Neural cell (in vitro differentiated cells): ENCODE measurements around the gene LRRC49. TPM values are rescaled to one million over a fixed set of nuclear protein-coding genes. Genes with fewer than 3 reads are reported as not detected.

Source experiments
- H2AFZ ChIP-seq: fragments of 200-600, 300-800 bp; sonication (generic), shearing (Covaris generic); 2 replicates; pipeline ENCODE4 v1.6.0; 2014; ENCODE audit warnings: low read depth, mild to moderate bottlenecking, antibody characterized with exemption, low read length, moderate library complexity
- H3F3A ChIP-seq: fragments of 200-600 bp; shearing (Covaris generic); 2 replicates; pipeline ENCODE4 v1.6.1; 2016; ENCODE audit warnings: mild to moderate bottlenecking, moderate library complexity, mixed read lengths, antibody characterized with exemption, low read length; ENCODE audit not compliant: insufficient read depth, poor library complexity, severe bottlenecking
- H3K27ac ChIP-seq: fragments of 200-600, 300-800 bp; sonication (generic), shearing (Covaris generic); 2 replicates; pipeline ENCODE4 v1.5.1; 2014; ENCODE audit warnings: mild to moderate bottlenecking, low read length, moderate library complexity
- H3K27me3 ChIP-seq: fragments of 300-800, 200-600 bp; sonication (generic), shearing (Covaris generic); 2 replicates; pipeline ENCODE4 v1.6.0; 2014; ENCODE audit warnings: mild to moderate bottlenecking, low read depth, low read length, moderate library complexity; ENCODE audit not compliant: insufficient read depth
- H3K36me3 ChIP-seq: fragments of 300-800, 200-600 bp; sonication (generic), shearing (Covaris generic); 2 replicates; pipeline ENCODE4 v1.5.1; 2014; ENCODE audit warnings: mild to moderate bottlenecking, antibody characterized with exemption, low read length, moderate library complexity; ENCODE audit not compliant: insufficient read depth
- H3K4me2 ChIP-seq: fragments of 300-800, 200-600 bp; sonication (generic), shearing (Covaris generic); 2 replicates; pipeline ENCODE4 v1.6.0; 2014; ENCODE audit warnings: mild to moderate bottlenecking, low read length
- H3K4me3 ChIP-seq: fragments of 300-800, 200-600 bp; sonication (generic), shearing (Covaris generic); 2 replicates; pipeline ENCODE4 v1.5.1; 2014; ENCODE audit warnings: mild to moderate bottlenecking, low read length, moderate library complexity
- H3K79me2 ChIP-seq: fragments of 200-600 bp; shearing (Covaris generic); replicated peaks from 2 replicates; pipeline ENCODE4 v1.6.0; 2014; ENCODE audit warnings: mild to moderate bottlenecking, low read length, moderate library complexity; ENCODE audit not compliant: insufficient read depth
- H3K9ac ChIP-seq: fragments of 300-800, 200-600 bp; sonication (generic), shearing (Covaris generic); 2 replicates; pipeline ENCODE4 v1.6.1; 2016; ENCODE audit warnings: mild to moderate bottlenecking, low read length, mixed read lengths
- H3K9me2 ChIP-seq: fragments of 200-600 bp; shearing (Covaris generic); 2 replicates; pipeline ENCODE4 v1.6.1; 2016; ENCODE audit warnings: mild to moderate bottlenecking, low read length, mixed read lengths; ENCODE audit not compliant: insufficient read depth
- H3K9me3 ChIP-seq: fragments of 200-600, 300-800 bp; sonication (generic), shearing (Covaris generic); 2 replicates; pipeline ENCODE4 v1.6.1; 2016; ENCODE audit warnings: mild to moderate bottlenecking, mixed run types, low read length, moderate library complexity, mixed read lengths
- H4K20me1 ChIP-seq: fragments of 200-600 bp; shearing (Covaris generic); 2 replicates; pipeline ENCODE4 v1.6.1; 2016; ENCODE audit warnings: mild to moderate bottlenecking, mixed run types; ENCODE audit not compliant: insufficient read depth
- EP300 ChIP-seq: fragments of 450-650 bp; conservative IDR thresholded peaks from 2 replicates; pipeline ENCODE4 v1.6.1; 2014; ENCODE audit warnings: antibody characterized with exemption, mild to moderate bottlenecking, moderate library complexity; ENCODE audit not compliant: poor library complexity, severe bottlenecking
- EZH2 ChIP-seq: fragments of 200-600, 300-800 bp; shearing (Covaris generic), sonication (generic); IDR thresholded peaks from 2 replicates; pipeline ENCODE4 v1.6.1; 2014; ENCODE audit warnings: antibody characterized with exemption, low read length, borderline replicate concordance, mild to moderate bottlenecking; ENCODE audit not compliant: insufficient read depth, poor library complexity, severe bottlenecking
- MXI1 ChIP-seq: fragments of 450-650 bp; conservative IDR thresholded peaks from 2 replicates; pipeline ENCODE4 v1.6.1; 2014; ENCODE audit warnings: antibody characterized with exemption, mild to moderate bottlenecking; ENCODE audit not compliant: poor library complexity, severe bottlenecking
- POLR2AphosphoS5 ChIP-seq: IDR thresholded peaks from 2 replicates; pipeline ENCODE4 v1.6.1; 2012
- RAD21 ChIP-seq: fragments of 450-650 bp; conservative IDR thresholded peaks from 2 replicates; pipeline ENCODE4 v1.6.1; 2014; ENCODE audit warnings: antibody characterized with exemption, mild to moderate bottlenecking, moderate library complexity
- SMC3 ChIP-seq: fragments of 450-650 bp; conservative IDR thresholded peaks from 2 replicates; pipeline ENCODE4 v1.6.1; 2014; ENCODE audit warnings: antibody characterized with exemption, mild to moderate bottlenecking, moderate library complexity; ENCODE audit not compliant: poor library complexity
- TAF1 ChIP-seq: IDR thresholded peaks from 2 replicates; pipeline ENCODE4 v1.6.1; 2012; ENCODE audit warnings: low read depth
- polyA plus RNA-seq: library from polyadenylated mRNA; depleted of rRNA; stranded (reverse); fragments of >200 nt; gene quantifications from 2 replicates; pipeline ENCODE4 v1.2.3, GENCODE V29; 2014
- TF ChIP-seq, protein P1 (sequence below): fragments of 450-650 bp; IDR thresholded peaks from 2 replicates; pipeline ENCODE4 v1.5.1; 2014; ENCODE audit warnings: antibody characterized with exemption, mild to moderate bottlenecking, moderate library complexity; ENCODE audit not compliant: poor library complexity, severe bottlenecking
- TF ChIP-seq, protein P2 (sequence below): IDR thresholded peaks from 2 replicates; pipeline ENCODE4 v1.6.1; 2012; ENCODE audit warnings: borderline replicate concordance

Gene LRRC49
- polyA plus RNA-seq, 1 donor from 2014 or later, result 141 TPM

DNA sequence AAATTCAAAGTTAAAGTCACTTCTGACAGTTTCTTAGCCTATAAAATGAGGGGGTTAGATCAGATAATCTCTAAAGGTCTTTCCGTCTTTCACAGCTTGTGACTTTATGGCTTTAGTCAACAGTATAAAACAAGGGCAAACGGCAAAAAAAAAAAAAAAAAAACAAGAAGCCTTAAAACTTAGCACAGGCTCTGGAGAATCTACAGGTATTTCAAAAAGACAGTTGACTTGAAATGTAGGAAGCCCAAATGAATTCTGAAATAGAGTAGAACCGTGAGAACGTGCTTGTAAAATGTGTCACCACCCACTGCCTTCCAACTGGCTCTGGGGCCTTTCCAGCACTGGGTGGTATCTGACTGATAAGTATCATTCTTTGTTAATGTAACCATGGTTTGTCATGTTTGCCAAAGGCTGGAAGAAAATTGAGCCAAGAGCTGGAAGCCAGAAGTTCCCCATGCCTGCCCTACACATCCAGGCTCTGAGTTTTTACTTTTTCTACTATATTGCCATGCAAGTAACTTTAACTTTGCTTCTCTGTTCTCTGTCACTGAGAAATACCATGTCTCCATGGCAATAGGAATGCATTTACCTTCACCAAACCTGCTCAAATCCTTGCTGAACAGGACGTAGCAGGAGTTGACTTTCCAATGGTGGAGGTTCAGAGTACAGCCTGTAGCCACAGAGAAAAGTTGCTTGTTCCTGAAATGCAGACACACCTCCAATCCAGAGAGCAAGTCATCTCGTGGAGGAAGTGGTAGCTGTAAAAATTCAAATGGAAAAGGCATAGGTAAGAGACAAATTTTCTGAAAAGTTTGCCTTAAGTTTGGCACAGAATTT is 186.8 kb downstream of the LRRC49 start:
- Histone ChIP-seq H3K79me2 (no peaks in the 10 kb centered on the region), H4K20me1 (no peaks in the 10 kb centered on the region), H3K4me2 (no peak overlapping the region), H3F3A (no peaks in the 10 kb centered on the region), H3K9me3 (no peaks in the 10 kb centered on the region), H3K36me3 (no peaks in the 10 kb centered on the region), H3K9me2 (no peaks in the 10 kb centered on the region), H3K4me3 (no peak overlapping the region), H3K27ac (no peak overlapping the region), H2AFZ (no peak overlapping the region), H3K27me3 (no peaks in the 10 kb centered on the region), H3K9ac (no peak overlapping the region)
- TF ChIP-seq, protein P1, sequence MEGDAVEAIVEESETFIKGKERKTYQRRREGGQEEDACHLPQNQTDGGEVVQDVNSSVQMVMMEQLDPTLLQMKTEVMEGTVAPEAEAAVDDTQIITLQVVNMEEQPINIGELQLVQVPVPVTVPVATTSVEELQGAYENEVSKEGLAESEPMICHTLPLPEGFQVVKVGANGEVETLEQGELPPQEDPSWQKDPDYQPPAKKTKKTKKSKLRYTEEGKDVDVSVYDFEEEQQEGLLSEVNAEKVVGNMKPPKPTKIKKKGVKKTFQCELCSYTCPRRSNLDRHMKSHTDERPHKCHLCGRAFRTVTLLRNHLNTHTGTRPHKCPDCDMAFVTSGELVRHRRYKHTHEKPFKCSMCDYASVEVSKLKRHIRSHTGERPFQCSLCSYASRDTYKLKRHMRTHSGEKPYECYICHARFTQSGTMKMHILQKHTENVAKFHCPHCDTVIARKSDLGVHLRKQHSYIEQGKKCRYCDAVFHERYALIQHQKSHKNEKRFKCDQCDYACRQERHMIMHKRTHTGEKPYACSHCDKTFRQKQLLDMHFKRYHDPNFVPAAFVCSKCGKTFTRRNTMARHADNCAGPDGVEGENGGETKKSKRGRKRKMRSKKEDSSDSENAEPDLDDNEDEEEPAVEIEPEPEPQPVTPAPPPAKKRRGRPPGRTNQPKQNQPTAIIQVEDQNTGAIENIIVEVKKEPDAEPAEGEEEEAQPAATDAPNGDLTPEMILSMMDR, result no peak
- TF ChIP-seq SMC3 (no peak), EZH2 (no peak), POLR2AphosphoS5 (no peak), TAF1 (no peak), EP300 (no peak), RAD21 (no peak), MXI1 (no peak)
- TF ChIP-seq, protein P2, sequence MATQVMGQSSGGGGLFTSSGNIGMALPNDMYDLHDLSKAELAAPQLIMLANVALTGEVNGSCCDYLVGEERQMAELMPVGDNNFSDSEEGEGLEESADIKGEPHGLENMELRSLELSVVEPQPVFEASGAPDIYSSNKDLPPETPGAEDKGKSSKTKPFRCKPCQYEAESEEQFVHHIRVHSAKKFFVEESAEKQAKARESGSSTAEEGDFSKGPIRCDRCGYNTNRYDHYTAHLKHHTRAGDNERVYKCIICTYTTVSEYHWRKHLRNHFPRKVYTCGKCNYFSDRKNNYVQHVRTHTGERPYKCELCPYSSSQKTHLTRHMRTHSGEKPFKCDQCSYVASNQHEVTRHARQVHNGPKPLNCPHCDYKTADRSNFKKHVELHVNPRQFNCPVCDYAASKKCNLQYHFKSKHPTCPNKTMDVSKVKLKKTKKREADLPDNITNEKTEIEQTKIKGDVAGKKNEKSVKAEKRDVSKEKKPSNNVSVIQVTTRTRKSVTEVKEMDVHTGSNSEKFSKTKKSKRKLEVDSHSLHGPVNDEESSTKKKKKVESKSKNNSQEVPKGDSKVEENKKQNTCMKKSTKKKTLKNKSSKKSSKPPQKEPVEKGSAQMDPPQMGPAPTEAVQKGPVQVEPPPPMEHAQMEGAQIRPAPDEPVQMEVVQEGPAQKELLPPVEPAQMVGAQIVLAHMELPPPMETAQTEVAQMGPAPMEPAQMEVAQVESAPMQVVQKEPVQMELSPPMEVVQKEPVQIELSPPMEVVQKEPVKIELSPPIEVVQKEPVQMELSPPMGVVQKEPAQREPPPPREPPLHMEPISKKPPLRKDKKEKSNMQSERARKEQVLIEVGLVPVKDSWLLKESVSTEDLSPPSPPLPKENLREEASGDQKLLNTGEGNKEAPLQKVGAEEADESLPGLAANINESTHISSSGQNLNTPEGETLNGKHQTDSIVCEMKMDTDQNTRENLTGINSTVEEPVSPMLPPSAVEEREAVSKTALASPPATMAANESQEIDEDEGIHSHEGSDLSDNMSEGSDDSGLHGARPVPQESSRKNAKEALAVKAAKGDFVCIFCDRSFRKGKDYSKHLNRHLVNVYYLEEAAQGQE, result no peak

DNA sequence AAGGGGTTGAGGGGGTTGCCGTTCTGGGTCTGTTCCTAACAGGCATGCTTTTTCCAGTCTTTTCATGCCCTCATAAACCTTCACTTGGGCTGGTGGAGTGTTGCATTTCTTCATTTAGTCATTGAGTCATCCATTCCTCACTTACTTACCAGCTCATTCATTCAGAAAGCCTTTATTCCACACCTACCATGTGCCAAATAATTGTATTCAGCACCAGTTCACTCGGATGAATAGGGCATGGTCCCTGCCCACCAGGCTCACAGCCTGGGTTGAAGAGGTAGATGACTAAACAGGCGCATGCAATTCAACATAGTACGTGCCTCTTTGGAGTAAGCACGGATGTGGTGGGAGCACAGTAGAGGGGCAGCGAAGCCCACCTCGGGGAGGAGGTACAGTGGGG is 187.5 kb downstream of the LRRC49 start:
- no peaks in the 10 kb centered on the region for H3K27me3 ChIP-seq
- no peak overlapping the region for H3K4me3 ChIP-seq
- no peak overlapping the region for H3K9ac ChIP-seq
- no peak overlapping the region for H3K27ac ChIP-seq
- no peak overlapping the region for H2AFZ ChIP-seq
- H3K9me3 ChIP-seq, result no peaks in the 10 kb centered on the region
- no peaks in the 10 kb centered on the region for H3F3A ChIP-seq
- no peaks in the 10 kb centered on the region for H3K36me3 ChIP-seq
- no peak overlapping the region for H3K4me2 ChIP-seq
- TF ChIP-seq EZH2 (no peak), RAD21 (no peak)
- TF ChIP-seq, protein P2, result no peak
- H3K79me2 ChIP-seq, result no peaks in the 10 kb centered on the region
- H3K9me2 ChIP-seq, result no peaks in the 10 kb centered on the region
- no peaks in the 10 kb centered on the region for H4K20me1 ChIP-seq
